Measurements from ENCODE around the gene CNTNAP2. TPM values are rescaled to one million over a fixed set of nuclear protein-coding genes. Genes with fewer than 3 reads are reported as not detected.

Gene CNTNAP2
- total RNA-seq, 1 experiment from 2014 or later, result 0.03 TPM

- no peaks in the 10 kb centered on the region for H3K36me3 ChIP-seq (ENCODE audit: control insufficient read depth, insufficient read depth, low read length)
- no peaks in the 10 kb centered on the region for H3K4me1 ChIP-seq (ENCODE audit: control insufficient read depth, insufficient read depth, low read length)
- H3K4me3 ChIP-seq (ENCODE audit: low read depth in 2 of 2, low read length in 2 of 2), result no peak overlapping the region
- no peaks in the 10 kb centered on the region for H3K27me3 ChIP-seq (ENCODE audit: control insufficient read depth, insufficient read depth, low read length)
- no peaks in the 10 kb centered on the region for H3K9me3 ChIP-seq (ENCODE audit: control insufficient read depth, insufficient read depth, low read depth, low read length)
- DNase-seq (ENCODE audit: low read depth, low spot score), result no peak
- POLR2A ChIA-PET, result no interaction called here
- intact Hi-C loops (cut with micrococcal nuclease; ENCODE audit: unreplicated experiment), result no loop called here
- in situ Hi-C loops (cut with HindIII; ENCODE audit: low pct_unique_long_range_greater_than_20kb, low sequenced_read_pairs), result no loop called here
- TF ChIP-seq POLR2AphosphoS5 (IDR thresholded peaks at IDR 0.05; ENCODE audit: low read depth, low read length), result no peak
- no peak for TF ChIP-seq REST (IDR thresholded peaks at IDR 0.05; ENCODE audit: insufficient read depth in 1 of 2, low read depth in 2 of 2, low read length in 1 of 2)
- TF ChIP-seq TCF7L2 (IDR thresholded peaks at IDR 0.05; ENCODE audit: low read depth, low read length), result no peak
- no peak for TF ChIP-seq CTCF (IDR thresholded peaks at IDR 0.05)
- no peak for TF ChIP-seq SIN3A (IDR thresholded peaks at IDR 0.05; ENCODE audit: borderline replicate concordance, insufficient read depth, low read depth, low read length)
- BruUV-seq (replicated peaks), result no TSS peak
- no peak overlapping the region for H3K27ac ChIP-seq (ENCODE audit: low read length)
- CTCF ChIA-PET, result no interaction called here
- ATAC-seq, result no peak
Measured at GRCh38 chr7:146414937-146415336, 298.3 kb downstream of the CNTNAP2 start.

- DNase-seq (ENCODE audit: low read depth, low spot score) (no peak), ATAC-seq (no peak)
- Histone ChIP-seq H3K36me3 (ENCODE audit: control insufficient read depth, insufficient read depth, low read length) (no peaks in the 10 kb centered on the region), H3K27ac (ENCODE audit: low read length) (no peak overlapping the region), H3K9me3 (ENCODE audit: control insufficient read depth, insufficient read depth, low read depth, low read length) (no peaks in the 10 kb centered on the region), H3K4me3 (ENCODE audit: low read depth in 2 of 2, low read length in 2 of 2) (no peak overlapping the region), H3K27me3 (ENCODE audit: control insufficient read depth, insufficient read depth, low read length) (no peaks in the 10 kb centered on the region), H3K4me1 (ENCODE audit: control insufficient read depth, insufficient read depth, low read length) (no peaks in the 10 kb centered on the region)
- intact Hi-C loops (cut with micrococcal nuclease; ENCODE audit: unreplicated experiment), result no loop called here
- in situ Hi-C loops (cut with HindIII; ENCODE audit: low pct_unique_long_range_greater_than_20kb, low sequenced_read_pairs), result no loop called here
- CTCF ChIA-PET, result no interaction called here
- no TSS peak for BruUV-seq (replicated peaks)
- no peak for TF ChIP-seq CTCF (IDR thresholded peaks at IDR 0.05)
- TF ChIP-seq SIN3A (IDR thresholded peaks at IDR 0.05; ENCODE audit: borderline replicate concordance, insufficient read depth, low read depth, low read length), result no peak
- no peak for TF ChIP-seq REST (IDR thresholded peaks at IDR 0.05; ENCODE audit: insufficient read depth in 1 of 2, low read depth in 2 of 2, low read length in 1 of 2)
- TF ChIP-seq TCF7L2 (IDR thresholded peaks at IDR 0.05; ENCODE audit: low read depth, low read length), result no peak
- TF ChIP-seq POLR2AphosphoS5 (IDR thresholded peaks at IDR 0.05; ENCODE audit: low read depth, low read length), result no peak
- POLR2A ChIA-PET, result no interaction called here
Measured at GRCh38 chr7:146417176-146417575, 300.6 kb downstream of the CNTNAP2 start.
